ENCODE results near the gene PCNX2. TPM values are rescaled to one million over a fixed set of nuclear protein-coding genes. Genes with fewer than 3 reads are reported as not detected.

The PCNX2 gene
- total and polyA plus RNA-seq, 2 experiments from 2014 or later, result 3.9 to 11.0 TPM

DNA sequence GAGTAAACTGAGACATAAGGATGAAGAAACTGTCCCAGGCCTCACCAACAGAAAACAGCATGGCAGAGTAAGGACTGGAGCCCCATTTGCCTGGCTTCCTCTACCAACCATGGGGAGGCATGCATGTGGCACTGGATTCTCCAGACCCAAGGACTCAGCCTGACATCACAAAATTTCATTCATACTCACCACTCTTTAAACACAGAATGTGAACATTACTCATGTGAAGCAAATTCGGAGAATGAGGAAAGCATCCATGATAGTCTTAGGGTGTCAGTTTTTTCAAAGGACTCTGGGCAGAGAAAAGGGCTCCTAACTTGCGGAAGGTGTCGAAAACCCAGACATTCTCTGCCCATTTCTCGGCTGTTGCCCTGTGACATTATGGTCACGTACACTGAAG, 83.9 kb downstream of the PCNX2 start:
- Histone ChIP-seq H3K9me2 (replicated peaks; ENCODE audit: insufficient read depth) (no peaks in the 10 kb centered on the region), H3K36me3 (replicated peaks; ENCODE audit: insufficient read depth, low read depth) (no peaks in the 10 kb centered on the region), H3K79me2 (no peaks in the 10 kb centered on the region), H4K20me1 (ENCODE audit: insufficient read depth, poor library complexity, severe bottlenecking) (no peaks in the 10 kb centered on the region), H2AFZ (no peak overlapping the region), H3K9me3 (ENCODE audit: low read depth) (no peaks in the 10 kb centered on the region), H3K4me2 (no peak overlapping the region), H3K4me1 (ENCODE audit: insufficient read depth) (no peaks in the 10 kb centered on the region), H3K27me3 (no peaks in the 10 kb centered on the region), H3K4me3 (no peak overlapping the region), H3K27ac (no peak overlapping the region)
- DNase-seq (ENCODE audit: low spot score), result no peak
- 96% methylated on average over 5 of the region's 5 CpGs for WGBS (ENCODE audit: low lambda C conversion rate, missing lambda C conversion rate)
- no peak for TF ChIP-seq EZH2phosphoT487 (IDR thresholded peaks at IDR 0.05; ENCODE audit: low read depth, severe bottlenecking, unreplicated experiment)

- H3K9me2 ChIP-seq (replicated peaks; ENCODE audit: insufficient read depth), result no peaks in the 10 kb centered on the region
- no peak overlapping the region for H3K27ac ChIP-seq
- no peak for DNase-seq (ENCODE audit: low spot score)
- WGBS (ENCODE audit: low lambda C conversion rate, missing lambda C conversion rate), result 75% methylated on average over 1 of the region's 1 CpG
- H3K36me3 ChIP-seq (replicated peaks; ENCODE audit: insufficient read depth, low read depth), result no peaks in the 10 kb centered on the region
- H4K20me1 ChIP-seq (ENCODE audit: insufficient read depth, poor library complexity, severe bottlenecking), result no peaks in the 10 kb centered on the region
- H3K4me2 ChIP-seq, result no peak overlapping the region
- H3K9me3 ChIP-seq (ENCODE audit: low read depth), result no peaks in the 10 kb centered on the region
- H3K4me1 ChIP-seq (ENCODE audit: insufficient read depth), result no peaks in the 10 kb centered on the region
- H2AFZ ChIP-seq, result no peak overlapping the region
- H3K27me3 ChIP-seq, result no peaks in the 10 kb centered on the region
- TF ChIP-seq EZH2 (IDR thresholded peaks at IDR 0.05; ENCODE audit: borderline replicate concordance), result no peak
- no peak overlapping the region for H3K4me3 ChIP-seq
- no peaks in the 10 kb centered on the region for H3K79me2 ChIP-seq
Measured at GRCh38 chr1:233211106-233211505, 84.4 kb downstream of the PCNX2 start.

DNA sequence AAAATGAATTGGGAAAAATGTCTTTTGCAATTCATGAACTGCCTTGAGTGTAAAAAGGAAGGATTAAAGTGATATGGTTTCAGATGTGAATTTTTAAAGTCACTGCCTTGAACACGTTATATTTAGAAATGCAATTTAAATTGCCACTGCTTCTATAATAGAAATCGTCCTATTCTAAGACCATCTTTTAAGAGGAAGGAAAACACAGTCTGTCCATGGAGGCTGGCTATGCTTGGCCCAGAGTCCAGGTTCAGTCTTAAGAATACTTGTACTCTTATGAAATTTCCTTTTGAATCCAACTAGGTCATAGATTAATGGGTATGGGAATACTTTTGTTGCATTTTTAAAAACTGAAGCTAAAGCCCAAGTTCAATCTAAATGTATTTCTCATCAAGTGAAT, 86.0 kb downstream of the PCNX2 start:
- H3K36me3 ChIP-seq (replicated peaks; ENCODE audit: insufficient read depth, low read depth), result no peaks in the 10 kb centered on the region
- no peaks in the 10 kb centered on the region for H3K79me2 ChIP-seq
- H4K20me1 ChIP-seq (ENCODE audit: insufficient read depth, poor library complexity, severe bottlenecking), result no peaks in the 10 kb centered on the region
- no peak overlapping the region for H3K4me3 ChIP-seq
- TF ChIP-seq EZH2 (IDR thresholded peaks at IDR 0.05; ENCODE audit: borderline replicate concordance) (no peak), EZH2phosphoT487 (IDR thresholded peaks at IDR 0.05; ENCODE audit: low read depth, severe bottlenecking, unreplicated experiment) (no peak)
- TF ChIP-seq, protein P1, sequence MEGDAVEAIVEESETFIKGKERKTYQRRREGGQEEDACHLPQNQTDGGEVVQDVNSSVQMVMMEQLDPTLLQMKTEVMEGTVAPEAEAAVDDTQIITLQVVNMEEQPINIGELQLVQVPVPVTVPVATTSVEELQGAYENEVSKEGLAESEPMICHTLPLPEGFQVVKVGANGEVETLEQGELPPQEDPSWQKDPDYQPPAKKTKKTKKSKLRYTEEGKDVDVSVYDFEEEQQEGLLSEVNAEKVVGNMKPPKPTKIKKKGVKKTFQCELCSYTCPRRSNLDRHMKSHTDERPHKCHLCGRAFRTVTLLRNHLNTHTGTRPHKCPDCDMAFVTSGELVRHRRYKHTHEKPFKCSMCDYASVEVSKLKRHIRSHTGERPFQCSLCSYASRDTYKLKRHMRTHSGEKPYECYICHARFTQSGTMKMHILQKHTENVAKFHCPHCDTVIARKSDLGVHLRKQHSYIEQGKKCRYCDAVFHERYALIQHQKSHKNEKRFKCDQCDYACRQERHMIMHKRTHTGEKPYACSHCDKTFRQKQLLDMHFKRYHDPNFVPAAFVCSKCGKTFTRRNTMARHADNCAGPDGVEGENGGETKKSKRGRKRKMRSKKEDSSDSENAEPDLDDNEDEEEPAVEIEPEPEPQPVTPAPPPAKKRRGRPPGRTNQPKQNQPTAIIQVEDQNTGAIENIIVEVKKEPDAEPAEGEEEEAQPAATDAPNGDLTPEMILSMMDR (IDR thresholded peaks at IDR 0.05; ENCODE audit: poor library complexity), result no peak
- 93% methylated on average over 2 of the region's 2 CpGs for WGBS (ENCODE audit: low lambda C conversion rate, missing lambda C conversion rate)
- no peaks in the 10 kb centered on the region for H3K27me3 ChIP-seq
- H3K4me1 ChIP-seq (ENCODE audit: insufficient read depth), result no peaks in the 10 kb centered on the region
- DNase-seq (ENCODE audit: low spot score), result no peak
- H3K9me2 ChIP-seq (replicated peaks; ENCODE audit: insufficient read depth), result no peaks in the 10 kb centered on the region
- H2AFZ ChIP-seq, result no peak overlapping the region
- H3K4me2 ChIP-seq, result no peak overlapping the region
- H3K27ac ChIP-seq, result no peak overlapping the region
- no peaks in the 10 kb centered on the region for H3K9me3 ChIP-seq (ENCODE audit: low read depth)

GRCh38 chr1:233208687-233209086, 86.8 kb downstream of the PCNX2 start:
- Histone ChIP-seq H3K36me3 (replicated peaks; ENCODE audit: insufficient read depth, low read depth) (no peaks in the 10 kb centered on the region), H4K20me1 (ENCODE audit: insufficient read depth, poor library complexity, severe bottlenecking) (no peaks in the 10 kb centered on the region), H3K27ac (no peak overlapping the region), H3K27me3 (no peaks in the 10 kb centered on the region), H2AFZ (no peak overlapping the region), H3K4me2 (no peak overlapping the region), H3K4me3 (no peak overlapping the region), H3K79me2 (no peaks in the 10 kb centered on the region), H3K9me3 (ENCODE audit: low read depth) (no peaks in the 10 kb centered on the region), H3K9me2 (replicated peaks; ENCODE audit: insufficient read depth) (no peaks in the 10 kb centered on the region), H3K4me1 (ENCODE audit: insufficient read depth) (no peaks in the 10 kb centered on the region)
- no peak for DNase-seq (ENCODE audit: low spot score)
- TF ChIP-seq EZH2 (IDR thresholded peaks at IDR 0.05; ENCODE audit: borderline replicate concordance), result no peak

DNA sequence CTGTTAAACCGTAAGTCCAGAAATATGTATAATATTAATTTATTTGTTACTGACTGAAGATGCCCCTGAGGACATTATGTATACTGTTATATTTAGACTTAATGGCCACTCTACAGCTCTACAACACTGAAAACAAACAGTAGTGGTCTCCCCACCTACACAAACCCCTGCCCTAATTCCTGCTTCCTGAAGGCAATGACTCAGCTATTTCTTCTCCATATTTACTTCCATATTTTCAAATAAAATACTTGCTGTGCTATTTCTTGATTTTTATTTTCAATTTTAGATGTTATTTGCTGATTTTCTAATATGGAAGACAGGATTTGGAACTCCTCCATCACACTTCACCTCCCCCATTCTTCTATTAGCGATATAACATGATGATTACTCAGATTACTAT, 97.6 kb downstream of the PCNX2 start:
- Histone ChIP-seq H4K20me1 (ENCODE audit: insufficient read depth, poor library complexity, severe bottlenecking) (no peaks in the 10 kb centered on the region), H3K4me3 (no peak overlapping the region), H3K79me2 (no peaks in the 10 kb centered on the region), H2AFZ (no peak overlapping the region), H3K9me3 (ENCODE audit: low read depth) (peaks cover 5% of the 10 kb centered on the region), H3K36me3 (replicated peaks; ENCODE audit: insufficient read depth, low read depth) (no peaks in the 10 kb centered on the region), H3K27me3 (no peaks in the 10 kb centered on the region), H3K27ac (no peak overlapping the region), H3K4me2 (no peak overlapping the region), H3K4me1 (ENCODE audit: insufficient read depth) (no peaks in the 10 kb centered on the region), H3K9me2 (replicated peaks; ENCODE audit: insufficient read depth) (no peaks in the 10 kb centered on the region)
- TF ChIP-seq EZH2 (IDR thresholded peaks at IDR 0.05; ENCODE audit: borderline replicate concordance) (no peak), EZH2phosphoT487 (IDR thresholded peaks at IDR 0.05; ENCODE audit: low read depth, severe bottlenecking, unreplicated experiment) (no peak)
- TF ChIP-seq, protein P1 (IDR thresholded peaks at IDR 0.05; ENCODE audit: poor library complexity), result no peak
- DNase-seq (ENCODE audit: low spot score), result no peak
- 95% methylated on average over 2 of the region's 2 CpGs for WGBS (ENCODE audit: low lambda C conversion rate, missing lambda C conversion rate)

All from hepatocyte (in vitro differentiated cells).